Measurements from ENCODE around the gene TBC1D17. TPM values are rescaled to one million over a fixed set of nuclear protein-coding genes. Genes with fewer than 3 reads are reported as not detected.
A peak's percentile ranks its signal among the peaks of the same experiment; 100 is the strongest.

The TBC1D17 gene
- total RNA-seq, 1 donor from 2014 or later: 47.5 TPM

DNA sequence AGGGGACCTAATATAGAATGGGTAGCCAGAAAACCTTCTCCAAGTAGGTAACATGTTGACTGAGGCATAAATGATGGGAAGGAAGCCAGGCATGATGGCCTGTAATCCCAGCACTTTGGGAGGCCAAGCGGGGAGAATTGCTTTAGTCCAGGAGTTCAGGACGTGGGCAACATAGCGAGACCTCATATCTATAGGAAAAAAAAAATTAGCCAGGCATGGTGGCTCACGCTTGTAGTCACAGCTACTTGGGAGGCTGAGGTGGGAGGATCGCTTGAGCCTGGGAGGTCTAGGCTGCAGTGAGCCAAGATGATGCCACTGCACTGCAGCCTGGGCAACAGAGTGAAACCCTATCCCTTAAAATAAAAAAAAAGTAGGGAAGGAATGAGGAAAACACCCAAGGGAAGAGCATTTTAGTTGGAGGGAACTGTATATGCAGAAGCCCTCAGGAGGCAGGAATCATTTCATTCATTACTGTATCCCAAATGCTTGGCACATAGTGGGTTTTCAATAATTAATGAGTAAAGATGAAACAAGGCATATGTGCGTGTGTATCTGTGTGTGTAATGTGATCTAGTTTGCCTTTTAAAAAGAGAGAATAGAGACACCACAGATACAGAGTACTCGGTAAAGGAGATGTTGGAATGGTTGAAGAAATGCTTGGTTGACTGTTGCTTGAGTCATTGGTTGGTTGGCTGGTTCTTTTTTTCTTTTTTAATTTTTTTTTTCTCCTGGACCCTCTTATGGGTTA lies 54.0 kb downstream of the TBC1D17 start:
- DNase-seq: no peak
- intact Hi-C loops (cut with micrococcal nuclease): no loop called here
- Histone ChIP-seq H3K4me1 (peaks cover 29% of the 10 kb centered on the region), H3K36me3 (peaks cover 12% of the 10 kb centered on the region), H3K9me3 (replicated peaks) (no peaks in the 10 kb centered on the region), H3K27ac (replicated peaks) (peak overlapping the region; percentile 95), H3K4me3 (no peak overlapping the region), H3K27me3 (ENCODE audit: low read depth) (no peaks in the 10 kb centered on the region)
- TF ChIP-seq CTCF (IDR thresholded peaks at IDR 0.05; ENCODE audit: borderline replicate concordance): no peak

DNA sequence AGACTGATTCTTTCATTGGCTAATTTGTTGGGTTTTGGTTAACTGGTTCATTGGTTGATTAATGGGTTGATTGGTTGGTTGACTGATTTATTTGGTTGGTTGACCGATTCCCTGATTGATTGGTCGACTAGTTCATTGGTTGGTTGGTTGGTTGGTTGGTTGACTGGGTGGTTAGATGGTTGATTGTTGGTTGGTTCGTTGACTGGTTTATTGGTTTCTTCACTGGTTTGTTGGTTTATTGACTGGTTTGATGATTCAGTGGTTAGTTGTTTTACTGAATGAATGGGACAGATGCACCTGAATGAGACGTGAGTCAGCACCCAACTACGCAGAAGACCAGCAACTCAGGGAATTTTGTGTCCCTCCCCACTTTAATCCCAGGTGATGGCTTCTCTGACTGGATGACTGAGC lies 54.5 kb downstream of the TBC1D17 start:
- intact Hi-C loops (cut with micrococcal nuclease): no loop called here
- Histone ChIP-seq H3K36me3 (peaks cover 8% of the 10 kb centered on the region), H3K9me3 (replicated peaks) (no peaks in the 10 kb centered on the region), H3K27me3 (ENCODE audit: low read depth) (no peaks in the 10 kb centered on the region), H3K4me3 (no peak overlapping the region), H3K27ac (replicated peaks) (no peak overlapping the region), H3K4me1 (peaks cover 23% of the 10 kb centered on the region)
- TF ChIP-seq CTCF (IDR thresholded peaks at IDR 0.05; ENCODE audit: borderline replicate concordance): no peak
- DNase-seq: no peak

DNA sequence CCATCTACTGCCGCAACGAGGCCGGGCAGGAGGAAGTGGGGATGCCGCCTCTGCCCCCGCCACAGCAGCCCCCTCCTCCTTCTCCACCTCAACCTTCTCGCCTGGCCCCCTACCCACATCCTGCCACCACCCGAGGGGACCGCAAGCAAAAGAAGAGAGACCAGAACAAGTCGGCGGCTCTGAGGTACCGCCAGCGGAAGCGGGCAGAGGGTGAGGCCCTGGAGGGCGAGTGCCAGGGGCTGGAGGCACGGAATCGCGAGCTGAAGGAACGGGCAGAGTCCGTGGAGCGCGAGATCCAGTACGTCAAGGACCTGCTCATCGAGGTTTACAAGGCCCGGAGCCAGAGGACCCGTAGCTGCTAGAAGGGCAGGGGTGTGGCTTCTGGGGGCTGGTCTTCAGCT lies 55.2 kb downstream of the TBC1D17 start:
- DNase-seq: no peak
- no peak for TF ChIP-seq CTCF (IDR thresholded peaks at IDR 0.05; ENCODE audit: borderline replicate concordance)
- peaks cover 1% of the 10 kb centered on the region for H3K36me3 ChIP-seq
- H3K4me3 ChIP-seq: no peak overlapping the region
- H3K27me3 ChIP-seq (ENCODE audit: low read depth): no peaks in the 10 kb centered on the region
- H3K9me3 ChIP-seq (replicated peaks): no peaks in the 10 kb centered on the region
- peaks cover 17% of the 10 kb centered on the region for H3K4me1 ChIP-seq
- intact Hi-C loops (cut with micrococcal nuclease): no loop called here
- H3K27ac ChIP-seq (replicated peaks): no peak overlapping the region

- Histone ChIP-seq H3K9me3 (replicated peaks) (no peaks in the 10 kb centered on the region), H3K27me3 (ENCODE audit: low read depth) (peaks cover 2% of the 10 kb centered on the region), H3K4me1 (peaks cover 11% of the 10 kb centered on the region), H3K36me3 (no peaks in the 10 kb centered on the region), H3K27ac (replicated peaks) (no peak overlapping the region), H3K4me3 (no peak overlapping the region)
- no peak for TF ChIP-seq CTCF (IDR thresholded peaks at IDR 0.05; ENCODE audit: borderline replicate concordance)
- no peak for DNase-seq
- intact Hi-C loops (cut with micrococcal nuclease): no loop called here
Measured at GRCh38 chr19:49933643-49934042, 56.1 kb downstream of the TBC1D17 start.

DNA sequence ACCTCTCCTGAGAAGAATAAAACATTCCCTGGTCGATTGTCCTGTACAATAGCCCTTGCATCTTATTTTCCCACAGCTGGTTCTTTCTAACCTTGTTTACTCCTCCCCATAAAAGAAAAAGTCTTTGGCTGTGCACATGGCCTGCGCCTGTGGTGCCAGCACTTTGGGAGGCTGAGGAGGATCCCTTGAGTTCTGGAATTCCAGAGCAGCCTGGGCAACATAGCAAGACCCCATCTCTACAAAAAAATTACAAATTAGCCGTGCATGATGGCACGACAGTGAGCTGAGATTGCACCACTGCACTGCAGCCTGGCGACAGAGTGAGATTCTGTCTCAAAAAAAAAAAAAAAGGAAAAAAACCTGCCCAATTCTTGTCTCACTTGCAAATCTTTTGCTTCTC lies 59.0 kb downstream of the TBC1D17 start:
- H3K36me3 ChIP-seq: no peaks in the 10 kb centered on the region
- H3K4me1 ChIP-seq: peaks cover 4% of the 10 kb centered on the region
- H3K4me3 ChIP-seq: no peak overlapping the region
- H3K27ac ChIP-seq (replicated peaks): no peak overlapping the region
- no peak for TF ChIP-seq CTCF (IDR thresholded peaks at IDR 0.05; ENCODE audit: borderline replicate concordance)
- H3K9me3 ChIP-seq (replicated peaks): no peaks in the 10 kb centered on the region
- no peak for DNase-seq
- intact Hi-C loops (cut with micrococcal nuclease): loop anchor here (5.0 kb wide), 1 partner anchor 46 kb away; no protein-coding TSS in a partner anchor
- H3K27me3 ChIP-seq (ENCODE audit: low read depth): peaks cover 12% of the 10 kb centered on the region

Measured in left ventricle myocardium inferior (tissue), 1 donor.